GM23338 (cell line): Measurements from ENCODE around the gene NSD2.

ENCODE experiments used
- CREB1 ChIP-seq: fragments of 250-450 bp; sonication (Bioruptor Pico); IDR thresholded peaks from 2 replicates; pipeline ENCODE4 v1.5.0; 2020; ENCODE audit warnings: low read depth, mild to moderate bottlenecking, moderate library complexity
- EZH2 ChIP-seq: fragments of 200-600 bp; sonication (generic); IDR thresholded peaks from one replicate; pipeline ENCODE4 v1.8.0; 2017; ENCODE audit warnings: antibody characterized with exemption, mild to moderate bottlenecking, low read depth; ENCODE audit not compliant: unreplicated experiment
- EZH2phosphoT487 ChIP-seq: fragments of 200-600 bp; sonication (generic); IDR thresholded peaks from one replicate; pipeline ENCODE4 v1.8.1; 2018; ENCODE audit warnings: antibody characterized with exemption; ENCODE audit not compliant: unreplicated experiment
- JUNB ChIP-seq: IDR thresholded peaks from one replicate; pipeline ENCODE4 v1.6.1; 2016; ENCODE audit warnings: antibody characterized with exemption; ENCODE audit not compliant: unreplicated experiment
- POLR2AphosphoS5 ChIP-seq: IDR thresholded peaks from 2 replicates; pipeline ENCODE4 v1.6.1; 2016; ENCODE audit warnings: antibody characterized with exemption, low read depth
- ZNF114 ChIP-seq: fragments of 250-450 bp; sonication (Bioruptor Pico); IDR thresholded peaks from 2 replicates; pipeline ENCODE4 v1.5.0; 2020; ENCODE audit warnings: mild to moderate bottlenecking, moderate library complexity
- TF ChIP-seq, protein P1 (sequence below), 2 experiments: fragments of 200-600 bp in 1 of 2; sonication (generic) in 1 of 2; conservative IDR thresholded peaks; 2 replicates each; pipeline versions ENCODE4 v1.5.1 to v1.6.1; 2016 to 2017; ENCODE audit warnings: antibody characterized with exemption in 2 of 2, low read depth in 2 of 2, mild to moderate bottlenecking in 2 of 2, moderate library complexity in 1 of 2
- TF ChIP-seq, protein P2 (sequence below): IDR thresholded peaks from one replicate; pipeline ENCODE4 v1.6.1; 2018; ENCODE audit warnings: antibody characterized with exemption; ENCODE audit not compliant: unreplicated experiment
- TF ChIP-seq, protein P3 (sequence below): IDR thresholded peaks from 2 replicates; pipeline ENCODE4 v1.6.1; 2016; ENCODE audit warnings: antibody characterized with exemption

DNA sequence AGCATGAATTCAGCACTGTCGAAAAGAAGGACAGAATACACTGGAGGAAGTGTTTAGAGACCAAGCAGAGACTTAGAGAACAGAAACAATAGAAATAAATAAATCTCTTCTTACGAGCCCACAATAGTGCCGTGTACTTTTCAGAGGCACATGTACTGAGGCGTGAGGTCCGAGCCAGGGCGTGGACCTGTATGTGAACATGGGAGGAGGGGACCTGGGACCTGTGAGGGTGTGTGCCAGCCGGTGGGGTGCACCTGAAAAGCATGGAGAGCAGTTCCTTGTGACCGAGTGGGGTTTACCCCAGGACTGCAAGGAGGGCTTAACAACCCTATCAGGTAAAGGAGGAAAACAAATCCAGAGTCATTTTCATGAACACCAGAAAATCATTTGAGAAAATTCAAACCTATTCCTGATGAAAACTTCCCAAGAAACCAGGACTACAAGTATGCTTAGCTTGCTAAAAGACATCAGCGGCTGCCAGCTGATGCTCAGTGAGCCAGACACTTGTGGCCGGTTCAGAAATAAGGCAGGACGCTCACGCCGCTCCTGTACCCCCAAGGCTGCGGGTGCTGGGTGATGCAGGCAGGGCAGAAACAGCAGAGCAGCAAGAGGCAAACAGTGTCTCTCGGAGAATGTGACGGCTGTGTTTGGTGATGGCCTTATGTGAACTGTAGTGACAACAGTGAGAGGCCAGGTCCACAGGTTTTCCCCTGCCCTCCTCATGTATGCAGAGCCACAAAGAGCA lies 100.4 kb downstream of the NSD2 start:
- TF ChIP-seq EZH2 (no peak), CREB1 (CRISPR knock-in tag) (no peak), POLR2AphosphoS5 (no peak), ZNF114 (no peak), EZH2phosphoT487 (no peak), JUNB (no peak)
- TF ChIP-seq, protein P1, sequence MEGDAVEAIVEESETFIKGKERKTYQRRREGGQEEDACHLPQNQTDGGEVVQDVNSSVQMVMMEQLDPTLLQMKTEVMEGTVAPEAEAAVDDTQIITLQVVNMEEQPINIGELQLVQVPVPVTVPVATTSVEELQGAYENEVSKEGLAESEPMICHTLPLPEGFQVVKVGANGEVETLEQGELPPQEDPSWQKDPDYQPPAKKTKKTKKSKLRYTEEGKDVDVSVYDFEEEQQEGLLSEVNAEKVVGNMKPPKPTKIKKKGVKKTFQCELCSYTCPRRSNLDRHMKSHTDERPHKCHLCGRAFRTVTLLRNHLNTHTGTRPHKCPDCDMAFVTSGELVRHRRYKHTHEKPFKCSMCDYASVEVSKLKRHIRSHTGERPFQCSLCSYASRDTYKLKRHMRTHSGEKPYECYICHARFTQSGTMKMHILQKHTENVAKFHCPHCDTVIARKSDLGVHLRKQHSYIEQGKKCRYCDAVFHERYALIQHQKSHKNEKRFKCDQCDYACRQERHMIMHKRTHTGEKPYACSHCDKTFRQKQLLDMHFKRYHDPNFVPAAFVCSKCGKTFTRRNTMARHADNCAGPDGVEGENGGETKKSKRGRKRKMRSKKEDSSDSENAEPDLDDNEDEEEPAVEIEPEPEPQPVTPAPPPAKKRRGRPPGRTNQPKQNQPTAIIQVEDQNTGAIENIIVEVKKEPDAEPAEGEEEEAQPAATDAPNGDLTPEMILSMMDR (conservative IDR thresholded peaks at IDR 0.05; ENCODE audit: low read depth in 2 of 2) = no peak
- TF ChIP-seq, protein P2, sequence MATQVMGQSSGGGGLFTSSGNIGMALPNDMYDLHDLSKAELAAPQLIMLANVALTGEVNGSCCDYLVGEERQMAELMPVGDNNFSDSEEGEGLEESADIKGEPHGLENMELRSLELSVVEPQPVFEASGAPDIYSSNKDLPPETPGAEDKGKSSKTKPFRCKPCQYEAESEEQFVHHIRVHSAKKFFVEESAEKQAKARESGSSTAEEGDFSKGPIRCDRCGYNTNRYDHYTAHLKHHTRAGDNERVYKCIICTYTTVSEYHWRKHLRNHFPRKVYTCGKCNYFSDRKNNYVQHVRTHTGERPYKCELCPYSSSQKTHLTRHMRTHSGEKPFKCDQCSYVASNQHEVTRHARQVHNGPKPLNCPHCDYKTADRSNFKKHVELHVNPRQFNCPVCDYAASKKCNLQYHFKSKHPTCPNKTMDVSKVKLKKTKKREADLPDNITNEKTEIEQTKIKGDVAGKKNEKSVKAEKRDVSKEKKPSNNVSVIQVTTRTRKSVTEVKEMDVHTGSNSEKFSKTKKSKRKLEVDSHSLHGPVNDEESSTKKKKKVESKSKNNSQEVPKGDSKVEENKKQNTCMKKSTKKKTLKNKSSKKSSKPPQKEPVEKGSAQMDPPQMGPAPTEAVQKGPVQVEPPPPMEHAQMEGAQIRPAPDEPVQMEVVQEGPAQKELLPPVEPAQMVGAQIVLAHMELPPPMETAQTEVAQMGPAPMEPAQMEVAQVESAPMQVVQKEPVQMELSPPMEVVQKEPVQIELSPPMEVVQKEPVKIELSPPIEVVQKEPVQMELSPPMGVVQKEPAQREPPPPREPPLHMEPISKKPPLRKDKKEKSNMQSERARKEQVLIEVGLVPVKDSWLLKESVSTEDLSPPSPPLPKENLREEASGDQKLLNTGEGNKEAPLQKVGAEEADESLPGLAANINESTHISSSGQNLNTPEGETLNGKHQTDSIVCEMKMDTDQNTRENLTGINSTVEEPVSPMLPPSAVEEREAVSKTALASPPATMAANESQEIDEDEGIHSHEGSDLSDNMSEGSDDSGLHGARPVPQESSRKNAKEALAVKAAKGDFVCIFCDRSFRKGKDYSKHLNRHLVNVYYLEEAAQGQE = no peak
- TF ChIP-seq, protein P3, sequence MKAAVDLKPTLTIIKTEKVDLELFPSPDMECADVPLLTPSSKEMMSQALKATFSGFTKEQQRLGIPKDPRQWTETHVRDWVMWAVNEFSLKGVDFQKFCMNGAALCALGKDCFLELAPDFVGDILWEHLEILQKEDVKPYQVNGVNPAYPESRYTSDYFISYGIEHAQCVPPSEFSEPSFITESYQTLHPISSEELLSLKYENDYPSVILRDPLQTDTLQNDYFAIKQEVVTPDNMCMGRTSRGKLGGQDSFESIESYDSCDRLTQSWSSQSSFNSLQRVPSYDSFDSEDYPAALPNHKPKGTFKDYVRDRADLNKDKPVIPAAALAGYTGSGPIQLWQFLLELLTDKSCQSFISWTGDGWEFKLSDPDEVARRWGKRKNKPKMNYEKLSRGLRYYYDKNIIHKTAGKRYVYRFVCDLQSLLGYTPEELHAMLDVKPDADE = no peak
